Endothelial cell of umbilical vein (primary cell): Measurements from ENCODE around the gene SPG7. TPM values are rescaled to one million over a fixed set of nuclear protein-coding genes. Genes with fewer than 3 reads are reported as not detected.

Experiments
- BruUV-seq: library from RNA; stranded (reverse); fragments of 400-500 nt; replicated peaks from 2 replicates; lab custom pipeline; 2021; lab: Mats Ljungman, UMichigan
- CTCF ChIA-PET: fragments of 300-600, 350-600 bp; sonication (Branson Sonifier 250); formaldehyde crosslinking; loops from one replicate; lab custom pipeline; 2021; ENCODE audit warnings: antibody characterized with exemption, inconsistent platforms; lab: Charles Lee
- POLR2A ChIA-PET: fragments of 300-600, 350-600 bp; sonication (Branson Sonifier 250); formaldehyde crosslinking; loops from one replicate; lab custom pipeline; 2021; ENCODE audit warnings: antibody characterized with exemption, inconsistent platforms; lab: Charles Lee
- DNase-seq: peaks from one replicate; pipeline ENCODE4 v3.0.0-alpha.2; 2011; ENCODE audit warnings: low read depth, low spot score
- FAIRE-seq: peaks from 2 replicates; lab custom pipeline; 2011; peaks lifted over from hg19 to GRCh38; lab: Jason Lieb, UNC
- H2AFZ ChIP-seq: 2 replicates; pipeline ENCODE4 v1.6.0; 2012; ENCODE audit warnings: low read depth, low read length, control low read depth, inconsistent platforms
- H3K27ac ChIP-seq: 2 replicates; pipeline ENCODE4 v1.5.1; 2011; ENCODE audit warnings: low read depth, mild to moderate bottlenecking, control low read depth, low read length, moderate library complexity; ENCODE audit not compliant: insufficient read depth
- H3K27me3 ChIP-seq, 2 experiments: 2 replicates each; pipeline versions ENCODE4 v1.6.0 to v1.6.1; 2011; ENCODE audit warnings: low read length in 2 of 2, mixed read lengths in 1 of 2; ENCODE audit not compliant: control insufficient read depth in 2 of 2, insufficient read depth in 2 of 2
- H3K36me3 ChIP-seq, 2 experiments: 2 replicates in 1 of 2; 3 replicates in 1 of 2; pipeline ENCODE4 v1.5.1; 2011; ENCODE audit warnings: low read length in 2 of 2, mild to moderate bottlenecking in 1 of 2, moderate library complexity in 1 of 2; ENCODE audit not compliant: control insufficient read depth in 2 of 2, insufficient read depth in 2 of 2; ENCODE audit errors: extremely low read depth in 1 of 2
- H3K4me1 ChIP-seq: 3 replicates; pipeline ENCODE4 v1.5.1; 2011; ENCODE audit warnings: mild to moderate bottlenecking, low read length; ENCODE audit not compliant: control insufficient read depth, insufficient read depth; ENCODE audit errors: extremely low read depth
- H3K4me2 ChIP-seq: 2 replicates; pipeline ENCODE4 v1.6.1; 2011; ENCODE audit warnings: low read length, control low read depth, mixed read lengths; ENCODE audit not compliant: insufficient read depth
- H3K4me3 ChIP-seq, 3 experiments: fragments of 200-600 bp in 1 of 3; sonication (generic), shearing (Covaris generic) in 1 of 3; replicated peaks in 1 of 3; 2 replicates each; pipeline ENCODE4 v1.5.1; 2011 to 2016; ENCODE audit warnings: control low read depth in 3 of 3, low read length in 3 of 3, mild to moderate bottlenecking in 2 of 3, inconsistent platforms in 1 of 3, low read depth in 1 of 3, moderate library complexity in 1 of 3; ENCODE audit not compliant: insufficient read depth in 1 of 3
- H3K79me2 ChIP-seq: 2 replicates; pipeline ENCODE4 v1.6.0; 2012; ENCODE audit warnings: low read length, inconsistent platforms; ENCODE audit not compliant: control insufficient read depth, insufficient read depth
- H3K9ac ChIP-seq: replicated peaks from 2 replicates; pipeline ENCODE3; 2011; ENCODE audit warnings: low read length, control low read depth; ENCODE audit not compliant: insufficient read depth; ENCODE audit errors: extremely low read depth
- H3K9me1 ChIP-seq: replicated peaks from 3 replicates; pipeline ENCODE4 v1.6.0; 2011; ENCODE audit warnings: mild to moderate bottlenecking, low read length; ENCODE audit not compliant: control insufficient read depth, insufficient read depth; ENCODE audit errors: extremely low read depth
- H3K9me3 ChIP-seq: replicated peaks from 2 replicates; pipeline ENCODE4 v1.5.1; 2012; ENCODE audit warnings: low read length, inconsistent platforms; ENCODE audit not compliant: control insufficient read depth, insufficient read depth
- H4K20me1 ChIP-seq: replicated peaks from 2 replicates; pipeline ENCODE3; 2011; ENCODE audit warnings: mild to moderate bottlenecking, low read length; ENCODE audit not compliant: control insufficient read depth, insufficient read depth; ENCODE audit errors: extremely low read depth
- CTCF ChIP-seq, 2 donors: IDR thresholded peaks; 1 replicate in 1 of 2; 2 replicates in 1 of 2; pipeline ENCODE4 v1.5.1; 2011; ENCODE audit warnings: low read length in 2 of 2, mild to moderate bottlenecking in 2 of 2, moderate library complexity in 2 of 2, control low read depth in 1 of 2, inconsistent platforms in 1 of 2, low read depth in 1 of 2; ENCODE audit not compliant: insufficient read depth in 1 of 2; ENCODE audit errors: extremely low read depth in 1 of 2
- EZH2 ChIP-seq: IDR thresholded peaks from 2 replicates; pipeline ENCODE4 v1.6.1; 2012; ENCODE audit warnings: borderline replicate concordance, low read depth, mild to moderate bottlenecking, moderate library complexity, low read length, inconsistent platforms; ENCODE audit not compliant: severe bottlenecking
- FOS ChIP-seq: IDR thresholded peaks from 2 replicates; pipeline ENCODE4 v1.6.1; 2011; ENCODE audit warnings: mild to moderate bottlenecking, low read length, moderate library complexity, borderline replicate concordance; ENCODE audit not compliant: insufficient read depth
- GATA2 ChIP-seq: IDR thresholded peaks from 2 replicates; pipeline ENCODE4 v1.7.0; 2011; ENCODE audit warnings: low read depth, mild to moderate bottlenecking, moderate library complexity, mixed read lengths, low read length; ENCODE audit not compliant: insufficient read length, insufficient read depth
- JUN ChIP-seq: IDR thresholded peaks from 2 replicates; pipeline ENCODE4 v1.6.1; 2011; ENCODE audit warnings: borderline replicate concordance, low read depth; ENCODE audit not compliant: insufficient read length, insufficient read depth
- MAX ChIP-seq: IDR thresholded peaks from 2 replicates; pipeline ENCODE4 v1.6.1; 2011; ENCODE audit not compliant: insufficient read depth, insufficient read length
- MYC ChIP-seq: IDR thresholded peaks from one replicate; pipeline ENCODE4 v1.6.1; 2011; ENCODE audit warnings: mild to moderate bottlenecking, low read depth, low read length
- POLR2A ChIP-seq: IDR thresholded peaks from 2 replicates; pipeline ENCODE4 v1.6.1; 2012; ENCODE audit warnings: low read depth, mild to moderate bottlenecking, control low read depth, low read length
- POLR2AphosphoS5 ChIP-seq: IDR thresholded peaks from 2 replicates; pipeline ENCODE4 v1.6.1; 2012; ENCODE audit warnings: low read depth, mild to moderate bottlenecking, control low read depth, low read length, moderate library complexity; ENCODE audit not compliant: insufficient read depth
- dilution Hi-C: fragments of 300-500 bp; cut with MboI; formaldehyde crosslinking; loops from one replicate; pipeline ENCODE4 v1.15.0; 2019; ENCODE audit warnings: low sequenced_read_pairs; ENCODE audit not compliant: extremely low pct_ligation_motif_present
- intact Hi-C: fragments of 100-400 bp; cut with micrococcal nuclease; formaldehyde crosslinking; loops from one replicate; pipeline ENCODE4 v1.10.0; 2022
- polyA plus RNA-seq, 4 experiments: library from polyadenylated mRNA; depleted of rRNA in 3 of 4; stranded (reverse) in 3 of 4; unstranded in 1 of 4; fragments of >200 nt; gene quantifications; 2 replicates each; pipeline versions ENCODE4 v1.2.1 to v1.2.3, GENCODE V29; 2011 to 2012; ENCODE audit warnings: missing spikeins in 1 of 4
- total RNA-seq: library from RNA; stranded (reverse); gene quantifications from 2 replicates; pipeline ENCODE4 v1.2.3, GENCODE V29; 2021

The SPG7 gene
- total and polyA plus RNA-seq, 2 donors (not counting 3 experiments of a cell fraction or from before 2014, with no cell fraction given) = 90.2 to 146 TPM

GRCh38 chr16:89475144-89475543 is 33.1 kb upstream of the SPG7 start:
- Histone ChIP-seq H3K4me1 (peaks cover 2% of the 10 kb centered on the region), H3K79me2 (peaks cover 100% of the 10 kb centered on the region), H3K9me3 (no peaks in the 10 kb centered on the region), H3K36me3 (no peaks in the 10 kb centered on the region), H3K4me3 (no peak overlapping the region), H3K27ac (no peak overlapping the region), H2AFZ (no peak overlapping the region), H3K9me1 (no peaks in the 10 kb centered on the region), H4K20me1 (peaks cover 15% of the 10 kb centered on the region), H3K9ac (no peak overlapping the region), H3K4me2 (no peak overlapping the region), H3K27me3 (no peaks in the 10 kb centered on the region)
- TF ChIP-seq EZH2 = no peak
- TF ChIP-seq FOS = no peak
- TF ChIP-seq MYC = no peak
- no peak for TF ChIP-seq JUN
- TF ChIP-seq POLR2A = no peak
- TF ChIP-seq MAX = no peak
- TF ChIP-seq POLR2AphosphoS5 = no peak
- no peak for TF ChIP-seq GATA2
- no peak for TF ChIP-seq CTCF (IDR thresholded peaks at IDR 0.05; ENCODE audit: extremely low read depth in 1 of 2, insufficient read depth in 1 of 2, low read depth in 1 of 2, low read length in 2 of 2)
- dilution Hi-C loops = no loop called here
- intact Hi-C loops = no loop called here
- ChIA-PET CTCF (interaction anchor here (0.7 to 1.7 kb wide), 3 partner anchors 10 to 34 kb away, joined by 3 read pairs; partner anchors contain the start of gene SPG7), POLR2A (no interaction called here)
- BruUV-seq = no TSS peak
- FAIRE-seq = no peak
- no peak for DNase-seq
